ENCODE results near the gene RNF121. TPM values are rescaled to one million over a fixed set of nuclear protein-coding genes. Genes with fewer than 3 reads are reported as not detected.
"Not testable (repeated sequence)": the region's sequence is repeated elsewhere in the genome, so short reads cannot be mapped to it uniquely, and the experiment has no call there.

Gene RNF121
- 10 to 100 TPM; 43.7 to 83.9 (median 52.4) TPM for total RNA-seq

DNA sequence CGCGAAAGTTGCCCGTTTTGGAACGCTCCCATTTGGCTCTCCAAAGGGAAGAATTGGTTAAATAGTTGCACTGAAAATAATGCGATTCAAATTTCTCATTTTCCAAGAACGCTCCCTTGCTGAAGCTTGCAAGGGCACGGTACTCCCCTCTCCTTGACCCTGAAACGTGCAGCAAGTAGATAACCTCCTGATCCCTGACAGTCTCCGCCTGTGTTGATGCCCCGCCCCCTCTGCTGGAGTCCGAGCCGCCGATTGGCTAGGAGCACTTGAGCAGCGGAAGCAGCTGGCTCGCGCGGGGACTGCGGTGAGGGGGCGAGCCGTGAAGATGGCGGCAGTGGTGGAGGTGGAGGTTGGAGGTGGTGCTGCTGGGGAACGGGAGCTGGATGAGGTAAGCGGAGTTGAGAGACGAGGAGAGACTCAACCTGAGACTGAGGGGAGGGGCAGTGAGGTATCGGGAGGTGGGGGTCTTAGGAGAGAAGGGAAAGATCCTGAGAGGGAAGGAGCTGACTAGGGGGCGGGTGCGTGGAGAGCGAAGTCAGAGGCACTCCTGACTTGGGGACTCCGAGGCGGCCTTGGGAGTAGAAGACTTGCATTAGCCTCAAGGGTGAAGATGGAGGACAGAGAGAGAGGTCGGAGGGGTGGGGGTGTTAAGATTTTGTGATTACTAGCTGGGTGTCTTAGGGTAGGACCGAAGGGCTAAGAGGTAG, at the start of gene RNF121:
RNF121 (plus strand) TSS at position 310 of the 707 bp plus-strand sequence; CDS start at position 326, 16 bp downstream.
- TF ChIP-seq, protein P1, sequence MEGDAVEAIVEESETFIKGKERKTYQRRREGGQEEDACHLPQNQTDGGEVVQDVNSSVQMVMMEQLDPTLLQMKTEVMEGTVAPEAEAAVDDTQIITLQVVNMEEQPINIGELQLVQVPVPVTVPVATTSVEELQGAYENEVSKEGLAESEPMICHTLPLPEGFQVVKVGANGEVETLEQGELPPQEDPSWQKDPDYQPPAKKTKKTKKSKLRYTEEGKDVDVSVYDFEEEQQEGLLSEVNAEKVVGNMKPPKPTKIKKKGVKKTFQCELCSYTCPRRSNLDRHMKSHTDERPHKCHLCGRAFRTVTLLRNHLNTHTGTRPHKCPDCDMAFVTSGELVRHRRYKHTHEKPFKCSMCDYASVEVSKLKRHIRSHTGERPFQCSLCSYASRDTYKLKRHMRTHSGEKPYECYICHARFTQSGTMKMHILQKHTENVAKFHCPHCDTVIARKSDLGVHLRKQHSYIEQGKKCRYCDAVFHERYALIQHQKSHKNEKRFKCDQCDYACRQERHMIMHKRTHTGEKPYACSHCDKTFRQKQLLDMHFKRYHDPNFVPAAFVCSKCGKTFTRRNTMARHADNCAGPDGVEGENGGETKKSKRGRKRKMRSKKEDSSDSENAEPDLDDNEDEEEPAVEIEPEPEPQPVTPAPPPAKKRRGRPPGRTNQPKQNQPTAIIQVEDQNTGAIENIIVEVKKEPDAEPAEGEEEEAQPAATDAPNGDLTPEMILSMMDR (IDR thresholded peaks at IDR 0.05), result no peak
- TF ChIP-seq POLR2A (IDR thresholded peaks at IDR 0.05), result peak; percentile 55 to 56
- H3K36me3 ChIP-seq, result peaks cover 0 to 10% (median 0%) of the 10 kb centered on the region in 3 donors

DNA sequence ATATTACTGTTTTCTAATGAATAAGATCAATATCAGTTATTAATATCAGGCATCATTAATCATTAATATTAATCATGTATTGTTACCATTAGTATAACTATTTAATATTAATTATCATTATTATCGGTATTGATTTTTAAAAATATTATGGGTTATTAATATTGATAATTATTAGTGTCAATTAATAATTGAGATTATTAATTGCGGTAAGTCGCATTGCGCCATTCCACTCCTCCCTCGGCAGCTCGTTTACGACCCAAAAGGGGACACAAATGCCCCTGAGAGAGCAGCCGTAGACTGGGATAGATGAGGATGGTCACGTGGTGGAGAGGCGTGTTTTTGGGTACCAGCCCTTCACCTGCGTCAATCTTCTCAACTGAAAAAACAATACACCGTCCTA, 43.0 kb upstream of the RNF121 start:
- not testable (repeated sequence) for H3K27ac ChIP-seq, H3K36me3 ChIP-seq, H3K4me1 ChIP-seq, DNase-seq, H3K9me3 ChIP-seq, H3K27me3 ChIP-seq, H3K4me3 ChIP-seq

More for the DNA sequence above, at the start of gene RNF121:
- Histone ChIP-seq H3K9me3 (no peaks in the 10 kb centered on the region), H3K27ac (peak within 1 kb of the TSS; percentile 85 to 92 (median 88)), H3K4me3 (peak within 1 kb of the TSS; percentile 78 to 87 (median 82)), H3K4me1 (peaks cover 0 to 28% (median 2%) of the 10 kb centered on the region in 4 donors), H3K27me3 (no peaks in the 10 kb centered on the region)
- peak; percentile 97 to 100 (median 99) for DNase-seq

DNA sequence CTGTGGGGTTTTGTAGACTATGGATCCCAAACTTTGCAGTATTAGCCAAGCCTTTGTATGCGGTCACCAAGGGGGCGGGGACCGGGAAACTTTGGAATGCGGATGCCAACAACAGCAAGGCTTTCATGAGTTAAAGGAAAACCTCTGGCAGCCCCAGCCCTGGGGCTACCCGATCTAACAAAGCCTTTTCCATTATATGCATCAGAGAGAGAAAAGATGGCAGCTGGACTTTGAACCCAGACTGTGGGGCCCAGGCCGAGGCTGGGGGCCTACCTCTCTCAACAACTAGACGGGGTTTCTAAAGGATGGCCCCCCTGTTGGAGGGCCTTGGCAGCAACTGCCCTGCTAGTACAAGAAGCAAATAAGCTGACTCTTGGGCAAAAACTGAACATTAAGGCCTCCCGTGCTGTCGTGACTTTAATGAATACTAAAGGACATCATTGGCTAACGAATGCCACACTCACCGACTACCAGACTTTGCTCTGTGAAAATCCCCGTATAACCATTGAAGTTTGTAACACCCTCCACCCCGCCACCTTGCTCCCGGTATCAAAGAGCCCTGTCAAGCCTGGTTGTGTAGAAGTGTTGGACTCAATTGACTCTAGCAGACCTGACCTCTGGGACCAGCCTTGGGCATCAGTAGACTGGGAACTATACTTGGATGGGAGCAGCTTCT, 40.4 kb upstream of the RNF121 start:
- not testable (repeated sequence) for H3K36me3 ChIP-seq, H3K4me1 ChIP-seq, DNase-seq, H3K4me3 ChIP-seq, H3K9me3 ChIP-seq, H3K27me3 ChIP-seq, H3K27ac ChIP-seq

DNA sequence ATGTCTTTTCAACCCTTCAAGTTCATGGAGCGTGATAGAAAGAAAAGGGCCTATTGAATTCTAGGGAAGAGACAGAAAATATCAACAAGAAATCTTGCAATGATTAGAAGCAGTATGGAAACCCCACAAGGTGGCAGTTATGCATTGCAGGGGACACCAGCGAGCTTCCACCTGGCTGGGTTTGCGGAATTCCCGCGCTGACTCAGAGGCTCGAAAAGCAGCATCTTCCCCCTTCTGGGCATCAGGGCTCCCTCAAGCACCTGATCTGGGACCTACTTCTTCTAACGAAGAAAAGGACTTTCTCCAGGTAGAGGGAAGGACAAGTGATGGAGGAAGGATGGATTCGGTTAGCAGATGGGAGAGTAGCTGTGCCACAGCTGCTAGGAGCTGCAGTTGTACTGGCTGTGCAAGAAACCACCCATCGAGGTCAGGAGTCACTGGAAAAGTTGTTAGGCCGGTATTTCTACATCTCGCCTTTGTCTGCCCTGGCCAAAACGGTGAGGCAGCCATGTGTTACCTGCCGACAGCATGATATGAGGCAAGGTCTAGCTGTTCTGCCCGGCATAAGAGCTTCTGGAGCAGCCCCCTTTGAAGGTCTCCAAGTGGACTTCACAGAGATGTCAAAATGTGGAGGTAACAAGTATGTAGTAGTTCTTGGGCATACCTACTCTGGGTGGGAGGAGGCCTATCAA, 39.5 kb upstream of the RNF121 start:
- H3K36me3 ChIP-seq, H3K9me3 ChIP-seq, H3K27ac ChIP-seq, H3K4me1 ChIP-seq, H3K4me3 ChIP-seq, DNase-seq, H3K27me3 ChIP-seq: not testable (repeated sequence)

DNA sequence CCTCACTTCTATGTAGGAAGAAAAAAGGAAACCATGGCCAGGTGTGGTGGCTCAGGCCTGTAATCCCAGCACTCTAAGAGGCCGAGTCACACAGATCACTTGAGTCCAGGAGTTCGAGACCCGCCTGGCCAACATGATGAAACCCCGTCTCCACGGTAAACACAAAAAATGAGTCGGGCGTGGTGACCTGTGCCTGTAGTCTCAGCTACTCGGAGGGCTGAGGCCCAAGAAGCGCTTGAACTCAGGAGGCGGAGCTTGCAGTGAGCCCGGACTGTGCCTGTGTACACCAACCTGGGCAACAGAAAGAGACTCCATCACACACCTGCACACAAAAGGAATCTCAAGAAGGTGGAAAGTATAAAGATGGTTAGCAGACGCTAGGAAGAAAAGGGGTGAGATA, 32.9 kb upstream of the RNF121 start:
- no peaks in the 10 kb centered on the region for H3K4me1 ChIP-seq
- no peak overlapping the region for H3K27ac ChIP-seq
- no peaks in the 10 kb centered on the region for H3K9me3 ChIP-seq
- TF ChIP-seq, protein P1 (IDR thresholded peaks at IDR 0.05), result no peak
- TF ChIP-seq POLR2A (IDR thresholded peaks at IDR 0.05), result no peak
- H3K27me3 ChIP-seq, result no peaks in the 10 kb centered on the region
- H3K36me3 ChIP-seq, result no peaks in the 10 kb centered on the region
- no peak overlapping the region for H3K4me3 ChIP-seq
- no peak for DNase-seq

DNA sequence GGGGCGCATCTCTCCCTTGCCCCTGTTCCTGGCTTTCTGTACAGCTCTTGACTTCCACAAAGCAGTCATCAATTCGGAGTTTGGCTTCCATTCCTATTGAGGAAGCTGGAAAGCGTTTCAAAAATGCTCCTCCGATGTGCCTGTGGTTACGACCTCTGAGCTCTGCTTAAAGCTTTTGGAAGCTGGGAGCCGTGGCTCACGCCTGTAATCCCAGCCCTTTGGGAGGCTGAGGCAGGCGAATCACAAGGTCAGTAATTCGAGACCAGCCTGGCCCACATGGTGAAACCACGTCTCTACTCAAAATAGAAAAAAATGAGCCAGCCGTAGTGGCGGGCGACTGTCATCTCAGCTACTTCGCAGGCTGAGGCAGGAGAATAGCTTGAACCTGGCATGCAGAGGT, 27.7 kb upstream of the RNF121 start:
- H3K4me3 ChIP-seq, H3K9me3 ChIP-seq, H3K27ac ChIP-seq, H3K4me1 ChIP-seq, DNase-seq, H3K36me3 ChIP-seq, H3K27me3 ChIP-seq: not testable (repeated sequence)

GRCh38 chr11:71908218-71908617, 20.6 kb upstream of the RNF121 start:
- Histone ChIP-seq H3K27ac (no peak overlapping the region), H3K4me3 (no peak overlapping the region), H3K36me3 (peaks cover 0 to 25% (median 0%) of the 10 kb centered on the region in 3 donors), H3K27me3 (no peaks in the 10 kb centered on the region), H3K4me1 (no peaks in the 10 kb centered on the region), H3K9me3 (no peaks in the 10 kb centered on the region)
- TF ChIP-seq, protein P1 (IDR thresholded peaks at IDR 0.05), result no peak
- TF ChIP-seq POLR2A (IDR thresholded peaks at IDR 0.05), result no peak
- DNase-seq, result no peak

DNA sequence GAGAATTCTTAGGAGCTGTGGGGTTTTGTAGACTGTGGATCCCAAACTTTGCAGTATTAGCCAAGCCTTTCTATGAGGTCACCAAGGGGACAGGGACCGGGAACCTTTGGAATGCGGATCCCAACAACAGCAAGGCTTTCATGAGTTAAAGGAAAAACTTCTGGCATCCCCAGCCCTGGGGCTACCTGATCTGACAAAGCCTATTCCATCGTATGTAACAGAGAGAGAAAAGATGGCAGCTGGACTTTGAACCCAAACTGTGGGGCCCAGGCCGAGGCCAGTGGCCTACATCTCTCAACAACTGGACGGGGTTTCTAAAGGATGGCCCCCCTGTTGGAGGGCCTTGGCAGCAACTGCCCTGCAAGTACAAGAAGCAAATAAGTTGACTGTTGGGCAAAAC, 18.1 kb upstream of the RNF121 start:
- not testable (repeated sequence) for H3K4me3 ChIP-seq, H3K9me3 ChIP-seq, H3K27ac ChIP-seq, H3K27me3 ChIP-seq, DNase-seq, H3K4me1 ChIP-seq
- peaks cover 0 to 43% (median 0%) of the 10 kb centered on the region in 3 donors for H3K36me3 ChIP-seq

DNA sequence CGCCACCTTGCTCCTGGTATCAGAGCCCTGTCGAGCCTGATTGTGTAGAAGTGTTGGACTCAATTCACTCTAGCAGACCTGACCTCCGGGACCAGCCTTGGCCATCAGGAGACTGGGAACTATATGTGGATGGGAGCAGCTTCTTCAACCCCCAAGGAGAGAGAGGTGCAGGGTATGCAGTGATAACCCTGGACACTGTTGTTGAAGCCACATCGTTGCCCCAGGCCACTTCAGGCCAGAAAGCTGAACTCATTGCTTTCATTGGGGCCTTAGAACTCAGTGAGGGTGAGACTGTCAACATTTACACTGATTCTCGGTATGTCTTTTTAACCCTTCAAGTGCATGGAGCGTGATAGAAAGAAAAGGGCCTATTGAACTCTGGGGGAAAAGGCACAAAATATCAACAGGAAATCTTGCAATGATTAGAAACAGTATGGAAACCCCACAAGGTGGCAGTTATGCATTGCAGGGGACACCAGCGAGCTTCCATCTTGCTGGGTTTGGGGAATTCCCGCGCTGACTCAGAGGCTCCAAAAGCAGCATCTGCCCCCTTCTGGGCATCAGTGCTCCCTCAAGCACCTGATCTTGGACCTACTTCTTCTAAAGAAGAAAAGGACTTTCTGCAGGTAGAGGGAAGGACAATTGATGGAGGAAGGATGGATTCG, 17.4 kb upstream of the RNF121 start:
- not testable (repeated sequence) for H3K27me3 ChIP-seq, H3K4me3 ChIP-seq, DNase-seq, H3K4me1 ChIP-seq, H3K27ac ChIP-seq, H3K9me3 ChIP-seq
- H3K36me3 ChIP-seq, result peaks cover 0 to 50% (median 0%) of the 10 kb centered on the region in 3 donors

GRCh38 chr11:71911986-71912340, 16.9 kb upstream of the RNF121 start:
- not testable (repeated sequence) for H3K9me3 ChIP-seq, H3K4me1 ChIP-seq, H3K4me3 ChIP-seq, H3K27ac ChIP-seq, H3K27me3 ChIP-seq, DNase-seq
- peaks cover 0 to 55% (median 0%) of the 10 kb centered on the region in 3 donors for H3K36me3 ChIP-seq
